SIG-M5 treated with dmso at 0.1 percent for 504 hours (cell line): ENCODE results near the gene SEMA4A.
"Not testable (repeated sequence)": the region's sequence is repeated elsewhere in the genome, so short reads cannot be mapped to it uniquely, and the experiment has no call there.

Source experiments
- DNase-seq: peaks from one replicate; lab custom pipeline; 2025; ENCODE audit not compliant: unreplicated experiment; lab: John Stamatoyannopoulos, UW

Gene SEMA4A

GRCh38 chr1:156118177-156118868 lies 35.1 kb upstream of the SEMA4A start:
- no peak for DNase-seq

- DNase-seq, result peak; percentile 98
Measured at GRCh38 chr1:156119503-156120209, 33.7 kb upstream of the SEMA4A start.

- no peak for DNase-seq
Measured at GRCh38 chr1:156120318-156120717, 33.1 kb upstream of the SEMA4A start.

- not testable (repeated sequence) for DNase-seq
Measured at GRCh38 chr1:156121005-156121404, 32.4 kb upstream of the SEMA4A start.

- no peak for DNase-seq
Measured at GRCh38 chr1:156121457-156121856, 31.9 kb upstream of the SEMA4A start.

- no peak for DNase-seq
Measured at GRCh38 chr1:156122086-156122485, 31.3 kb upstream of the SEMA4A start.

GRCh38 chr1:156122519-156123355 lies 30.6 kb upstream of the SEMA4A start:
- DNase-seq, result no peak

- peak; percentile 94 for DNase-seq
Measured at GRCh38 chr1:156123356-156124196, 29.8 kb upstream of the SEMA4A start.

- DNase-seq, result peak; percentile 76
Measured at GRCh38 chr1:156124557-156125483, 28.6 kb upstream of the SEMA4A start.

GRCh38 chr1:156125544-156125943 lies 27.8 kb upstream of the SEMA4A start:
- not testable (repeated sequence) for DNase-seq

- peak; percentile 97 for DNase-seq
Measured at GRCh38 chr1:156126043-156126629, 27.2 kb upstream of the SEMA4A start.

GRCh38 chr1:156126630-156127534 lies 26.5 kb upstream of the SEMA4A start:
- peak; percentile 100 for DNase-seq

GRCh38 chr1:156128308-156128653 lies 25.1 kb upstream of the SEMA4A start:
- no peak for DNase-seq

- peak; percentile 97 for DNase-seq
Measured at GRCh38 chr1:156128654-156129597, 24.5 kb upstream of the SEMA4A start.

- peak; percentile 83 for DNase-seq
Measured at GRCh38 chr1:156129687-156130577, 23.5 kb upstream of the SEMA4A start.

- DNase-seq, result no peak
Measured at GRCh38 chr1:156130578-156130942, 22.8 kb upstream of the SEMA4A start.
